ENCODE results near the gene C19orf18. TPM values are rescaled to one million over a fixed set of nuclear protein-coding genes. Genes with fewer than 3 reads are reported as not detected.
A peak's percentile ranks its signal among the peaks of the same experiment; 100 is the strongest.

The C19orf18 gene
- polyA plus RNA-seq (2011; rRNA removed) = 0.10 and 0.27 TPM in 2 replicates
- polyA minus RNA-seq (2011; rRNA and poly(A)+ RNA removed) = not detected in 2 replicates

- TF ChIP-seq CTCF (IDR thresholded peaks at IDR 0.05; ENCODE audit: low read depth, low read length) = no peak
Observed at GRCh38 chr19:57974434-57974833, at the start of gene C19orf18. TSS of gene C19orf18 (minus strand) at chr19:57974534. CDS start at chr19:57974432, 102 bp downstream.

GRCh38 chr19:58022283-58022660 is 47.9 kb upstream of the C19orf18 start:
- Histone ChIP-seq H3K4me3 (ENCODE audit: low read depth, low read length) (no peak overlapping the region), H3K9me3 (ENCODE audit: control insufficient read depth, insufficient read depth, low read length) (peaks cover 72% of the 10 kb centered on the region), H3K27ac (ENCODE audit: low read depth, low read length) (no peak overlapping the region), H3K27me3 (ENCODE audit: control insufficient read depth, insufficient read depth, low read length) (no peaks in the 10 kb centered on the region)
- TF ChIP-seq CTCF (IDR thresholded peaks at IDR 0.05; ENCODE audit: low read depth, low read length) = no peak
- POLR2A ChIA-PET = no interaction called here
- CTCF ChIA-PET = interaction anchor here (1.0 kb wide), 1 partner anchor 129 kb away, joined by 3 read pairs; no protein-coding TSS in a partner anchor
- DNase-seq (ENCODE audit: low read depth, low spot score) = no peak

More at GRCh38 chr19:57974434-57974833, at the start of gene C19orf18:
- Histone ChIP-seq H3K27me3 (ENCODE audit: control insufficient read depth, insufficient read depth, low read length) (no peaks in the 10 kb centered on the region), H3K9me3 (ENCODE audit: control insufficient read depth, insufficient read depth, low read length) (peaks cover 82% of the 10 kb centered on the region), H3K27ac (ENCODE audit: low read depth, low read length) (no peak within 1 kb of the TSS), H3K4me3 (ENCODE audit: low read depth, low read length) (no peak within 1 kb of the TSS)
- ChIA-PET POLR2A (no interaction called here), CTCF (no interaction called here)
- no peak for DNase-seq (ENCODE audit: low read depth, low spot score)

GRCh38 chr19:58021541-58022282 is 47.4 kb upstream of the C19orf18 start:
- H3K4me3 ChIP-seq (ENCODE audit: low read depth, low read length) = no peak overlapping the region
- peak; percentile 32; the same call in 1 of the 2 replicates for TF ChIP-seq CTCF (IDR thresholded peaks at IDR 0.05; ENCODE audit: low read depth, low read length)
- H3K27ac ChIP-seq (ENCODE audit: low read depth, low read length) = no peak overlapping the region
- CTCF ChIA-PET = interaction anchor here (1.0 kb wide), 1 partner anchor 130 kb away, joined by 3 read pairs; no protein-coding TSS in a partner anchor
- POLR2A ChIA-PET = no interaction called here
- H3K27me3 ChIP-seq (ENCODE audit: control insufficient read depth, insufficient read depth, low read length) = no peaks in the 10 kb centered on the region
- no peak for DNase-seq (ENCODE audit: low read depth, low spot score)
- peaks cover 71% of the 10 kb centered on the region for H3K9me3 ChIP-seq (ENCODE audit: control insufficient read depth, insufficient read depth, low read length)

GRCh38 chr19:58020129-58020528 is 45.8 kb upstream of the C19orf18 start:
- Histone ChIP-seq H3K9me3 (ENCODE audit: control insufficient read depth, insufficient read depth, low read length) (peaks cover 69% of the 10 kb centered on the region), H3K27me3 (ENCODE audit: control insufficient read depth, insufficient read depth, low read length) (no peaks in the 10 kb centered on the region), H3K4me3 (ENCODE audit: low read depth, low read length) (no peak overlapping the region), H3K27ac (ENCODE audit: low read depth, low read length) (no peak overlapping the region)
- TF ChIP-seq CTCF (IDR thresholded peaks at IDR 0.05; ENCODE audit: low read depth, low read length) = no peak
- ChIA-PET CTCF (interaction anchor here (0.6 kb wide), 1 partner anchor 245 kb away, joined by 3 read pairs; no protein-coding TSS in a partner anchor), POLR2A (no interaction called here)
- no peak for DNase-seq (ENCODE audit: low read depth, low spot score)

GRCh38 chr19:58014141-58014540 is 39.8 kb upstream of the C19orf18 start:
- H3K4me3 ChIP-seq (ENCODE audit: low read depth, low read length) = no peak overlapping the region
- no peak overlapping the region for H3K27ac ChIP-seq (ENCODE audit: low read depth, low read length)
- no peak for TF ChIP-seq CTCF (IDR thresholded peaks at IDR 0.05; ENCODE audit: low read depth, low read length)
- peaks cover 68% of the 10 kb centered on the region for H3K9me3 ChIP-seq (ENCODE audit: control insufficient read depth, insufficient read depth, low read length)
- POLR2A ChIA-PET = no interaction called here
- no peak for DNase-seq (ENCODE audit: low read depth, low spot score)
- H3K27me3 ChIP-seq (ENCODE audit: control insufficient read depth, insufficient read depth, low read length) = no peaks in the 10 kb centered on the region
- CTCF ChIA-PET = no interaction called here

Measured in AG04450 (cell line).